ENCODE measurements around the gene CASTOR1.

CASTOR1 gene

DNA sequence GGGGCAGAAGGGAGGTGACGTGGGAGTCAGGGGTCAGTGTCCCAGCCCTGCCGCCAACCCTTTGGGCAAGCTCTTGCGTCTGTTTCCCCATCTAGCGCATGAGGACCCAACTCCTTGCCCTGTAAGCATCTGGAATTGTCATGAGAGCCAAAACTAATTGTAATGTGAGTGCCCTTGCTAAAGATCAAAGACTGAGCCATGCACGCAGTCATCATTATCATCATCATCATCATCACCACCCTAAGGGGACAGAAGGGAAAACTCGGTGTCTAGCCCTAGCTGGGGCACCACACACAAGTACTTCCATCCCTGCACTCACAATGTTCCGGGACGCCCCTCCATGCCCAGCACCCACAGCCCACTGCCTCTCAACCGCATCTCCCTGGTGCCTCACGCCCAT is 45.2 kb downstream of the CASTOR1 start:
- no peak for DNase-seq

DNA sequence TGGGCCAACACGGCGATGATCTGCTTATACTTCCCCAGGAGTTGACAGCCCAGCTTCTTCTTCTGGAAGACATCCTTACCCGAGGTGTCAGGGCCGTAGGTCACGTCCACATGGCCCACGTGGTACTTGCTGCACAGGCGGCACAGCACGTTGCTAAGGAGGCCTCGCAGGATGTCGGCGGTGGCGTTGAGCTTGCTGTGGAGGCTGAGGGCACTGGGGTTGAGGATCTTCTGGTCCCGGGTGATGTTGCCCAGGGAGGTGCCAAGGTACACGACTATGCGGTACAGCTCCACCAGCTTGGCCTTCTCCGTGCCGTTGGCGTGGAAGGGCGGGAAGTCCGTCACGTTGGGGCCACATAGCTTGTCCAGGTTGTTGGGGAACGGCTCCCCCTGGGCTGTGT is 45.6 kb downstream of the CASTOR1 start:
- DNase-seq, result no peak

DNA sequence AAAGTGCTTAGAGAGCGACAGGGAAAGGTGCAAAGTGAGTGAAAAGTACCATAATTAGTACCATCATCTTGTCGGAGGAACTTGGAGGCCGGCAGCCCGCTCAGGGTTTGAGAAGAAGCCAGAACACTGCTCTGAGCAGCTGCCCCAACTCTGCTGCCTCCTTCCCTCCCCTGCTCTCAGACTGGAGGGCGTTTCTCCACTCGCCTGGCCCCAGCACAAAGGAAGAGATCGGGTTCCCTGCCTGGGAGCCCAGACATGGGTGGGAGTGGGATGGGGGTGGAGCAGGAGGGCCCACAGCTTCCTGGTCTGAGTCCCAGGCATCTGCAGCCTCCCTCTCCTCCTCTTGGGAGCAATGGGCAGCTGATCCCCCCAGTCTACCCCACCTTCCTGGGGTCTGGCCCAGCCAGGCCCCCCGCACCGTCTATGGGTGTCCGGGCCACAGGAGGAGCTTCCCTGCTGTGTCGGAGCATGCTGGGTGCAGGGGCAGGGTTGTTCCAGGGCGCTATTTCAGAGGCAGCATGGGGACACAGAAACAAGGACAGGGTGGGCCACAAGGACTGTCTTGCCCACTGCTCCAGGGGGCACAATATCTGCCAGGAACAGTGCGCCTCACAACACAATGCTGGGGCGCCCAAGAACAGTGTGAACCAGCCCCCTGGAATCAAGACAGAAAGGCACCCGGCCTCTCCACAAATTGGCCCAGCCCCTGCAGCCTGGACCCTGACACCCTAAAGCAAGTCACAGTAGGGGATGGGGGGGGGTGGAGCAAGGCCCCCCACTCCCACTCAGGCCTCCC is 47.5 kb downstream of the CASTOR1 start:
- no peak for DNase-seq

DNA sequence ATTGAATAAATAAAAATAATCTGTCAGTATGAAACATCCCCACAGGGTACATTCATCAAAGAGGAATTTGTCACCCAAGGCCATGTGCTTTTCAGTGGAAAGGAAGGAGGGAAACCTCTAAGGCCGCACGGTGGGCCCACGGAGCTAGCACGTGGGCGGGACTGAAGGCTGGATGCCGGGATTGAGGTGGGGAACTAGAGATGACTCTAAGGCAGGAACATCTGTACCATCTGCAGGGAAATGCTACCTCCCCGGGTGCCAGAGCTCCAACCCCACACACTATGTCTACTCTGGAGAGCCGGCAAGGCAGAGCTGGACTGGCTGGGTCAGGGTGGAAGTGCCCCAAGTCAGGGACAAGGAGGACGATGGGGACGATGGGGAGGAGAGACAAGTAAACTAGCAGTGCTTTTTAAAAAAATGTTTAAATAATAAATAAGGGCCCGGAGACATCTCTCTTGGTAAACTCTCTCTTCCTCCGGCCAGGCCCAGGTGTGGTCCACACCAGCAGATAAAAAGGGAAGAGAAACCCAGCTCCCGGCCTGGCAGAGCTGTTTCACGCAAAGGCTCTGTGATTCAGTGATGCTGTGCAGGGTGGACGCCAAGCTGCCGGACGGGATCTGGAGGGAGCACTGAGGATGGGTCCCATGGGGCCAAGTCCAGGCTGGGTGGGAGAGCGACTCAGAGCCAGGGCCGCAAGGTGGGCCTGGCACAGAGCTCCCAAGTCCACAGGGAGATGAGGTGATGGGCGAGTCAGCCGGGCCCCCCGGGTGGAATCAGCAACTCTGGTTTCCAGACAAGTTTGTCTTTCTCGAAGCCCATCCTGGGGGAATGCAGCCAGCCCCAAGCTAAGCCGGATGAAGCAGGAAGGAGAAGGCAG is 48.5 kb downstream of the CASTOR1 start:
- DNase-seq, result no peak

DNA sequence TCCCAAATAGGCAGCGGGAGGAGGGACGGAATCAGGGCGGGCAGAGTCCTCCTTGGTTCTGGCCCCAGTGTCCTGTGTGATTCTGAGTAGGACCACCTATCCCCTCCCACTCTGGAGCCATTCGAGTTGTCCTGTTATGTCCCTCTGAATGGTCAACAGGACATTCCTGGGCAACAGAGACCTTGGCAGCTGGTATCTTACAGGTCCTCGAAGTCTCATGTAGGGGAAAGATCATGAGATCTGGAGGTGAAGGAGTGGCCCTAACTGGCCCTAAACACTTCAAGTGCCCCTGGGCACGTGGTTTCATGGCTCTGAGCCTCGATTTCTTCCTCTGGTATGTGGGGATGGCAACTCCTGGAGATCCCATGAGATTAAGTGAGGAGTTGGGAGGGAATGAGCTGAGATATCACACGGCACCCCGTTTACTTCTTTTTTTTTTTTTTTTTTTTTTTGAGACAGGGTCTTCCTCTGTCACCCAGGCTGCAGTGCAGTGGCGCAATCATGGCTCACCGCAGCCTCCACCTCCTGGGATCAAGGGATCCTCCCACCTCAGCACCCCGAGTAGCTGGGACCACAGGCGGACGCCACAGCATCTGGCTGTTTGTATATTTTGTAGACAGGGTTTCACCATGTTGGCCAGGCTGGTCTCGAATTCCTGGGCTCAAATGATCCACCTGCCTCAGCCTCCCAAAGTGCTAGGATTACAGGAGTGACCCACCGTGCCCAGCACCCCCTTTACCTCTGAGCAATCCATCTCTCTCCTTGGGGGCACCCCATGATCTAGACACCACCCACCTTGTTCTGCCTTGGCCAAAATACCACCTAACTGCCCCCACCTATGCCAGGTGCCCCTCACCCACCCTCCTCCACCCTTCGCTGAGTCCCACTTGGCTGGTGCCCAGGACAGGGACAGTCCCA is 49.6 kb downstream of the CASTOR1 start:
- no peak for DNase-seq

DNA sequence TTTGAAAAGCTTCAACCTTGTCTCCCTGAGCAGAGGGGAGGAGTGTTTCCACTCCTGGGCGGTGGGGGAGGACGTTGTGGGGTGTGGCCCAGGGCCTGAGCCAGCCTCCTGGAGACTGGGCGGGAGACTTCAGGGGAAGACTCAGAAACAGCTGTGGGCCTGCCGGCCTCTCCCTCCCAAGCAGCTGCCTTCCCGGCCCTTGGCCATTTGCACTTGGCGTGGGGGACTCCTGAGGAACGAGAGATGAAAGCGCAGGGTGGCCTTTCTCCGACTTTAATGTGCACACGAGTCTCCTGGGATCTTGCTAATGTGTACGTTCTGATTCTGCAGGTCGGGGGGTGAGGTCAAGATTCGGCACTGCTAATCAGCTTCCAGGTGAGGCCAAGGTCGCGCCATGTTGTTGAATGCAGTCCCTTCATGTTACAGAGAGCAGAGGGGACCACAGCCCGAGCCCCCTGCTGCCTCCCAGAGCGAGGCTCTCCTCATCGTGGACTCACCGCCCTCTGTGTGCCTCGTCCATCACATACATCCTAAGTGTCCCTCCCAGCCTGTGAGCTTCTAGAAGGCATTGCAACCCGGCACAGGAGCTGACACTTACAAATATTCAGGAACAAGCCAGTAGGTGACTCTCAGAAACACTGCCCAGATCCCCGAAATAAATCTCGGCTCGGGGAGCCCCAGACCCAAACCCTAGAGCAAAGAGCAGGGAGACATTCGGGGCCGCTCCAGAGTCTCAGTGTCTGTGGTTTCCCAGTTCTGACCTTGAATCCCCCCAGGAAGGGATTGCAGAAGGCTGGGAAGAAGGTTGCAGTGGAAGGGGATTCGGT is 50.4 kb downstream of the CASTOR1 start:
- DNase-seq, result no peak

DNA sequence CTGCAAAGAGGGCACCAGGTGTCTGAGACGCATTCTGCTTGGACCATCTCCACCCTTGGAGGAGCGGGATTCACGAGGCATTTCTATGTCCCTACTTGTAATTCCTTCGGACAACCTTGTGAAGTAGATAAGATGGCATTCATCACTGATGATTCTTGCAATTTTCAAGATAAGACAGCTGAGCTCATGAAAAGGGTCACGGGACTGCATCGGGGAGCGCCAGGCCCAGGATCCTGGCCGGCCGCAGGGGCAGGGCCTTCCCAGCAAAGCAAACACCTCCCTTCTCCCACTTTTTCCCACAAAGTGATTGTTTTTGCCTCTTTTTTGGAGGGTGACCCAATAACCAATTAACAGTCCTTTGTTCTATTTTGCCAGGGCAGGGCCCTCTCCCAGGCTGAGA is 51.2 kb downstream of the CASTOR1 start:
- DNase-seq, result no peak

DNA sequence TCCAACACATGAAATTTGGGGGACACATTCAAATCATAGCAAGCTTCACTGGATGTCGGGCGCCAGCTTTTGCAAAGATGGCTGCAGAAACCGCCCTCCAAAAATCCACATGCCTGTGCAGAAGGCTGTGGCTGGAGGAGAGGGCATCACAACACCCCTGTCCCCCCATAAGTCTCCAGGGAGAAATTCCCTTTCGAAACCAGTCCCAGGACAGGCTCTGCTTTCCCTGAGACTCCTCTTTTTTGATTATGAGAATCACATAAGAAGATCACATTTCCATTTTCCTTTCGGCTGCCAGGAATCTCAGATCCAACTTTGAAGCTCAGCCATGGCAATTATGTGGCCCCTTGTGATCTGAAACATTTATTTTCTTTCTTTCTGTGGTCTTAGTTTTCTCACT is 52.4 kb downstream of the CASTOR1 start:
- DNase-seq, result no peak

DNA sequence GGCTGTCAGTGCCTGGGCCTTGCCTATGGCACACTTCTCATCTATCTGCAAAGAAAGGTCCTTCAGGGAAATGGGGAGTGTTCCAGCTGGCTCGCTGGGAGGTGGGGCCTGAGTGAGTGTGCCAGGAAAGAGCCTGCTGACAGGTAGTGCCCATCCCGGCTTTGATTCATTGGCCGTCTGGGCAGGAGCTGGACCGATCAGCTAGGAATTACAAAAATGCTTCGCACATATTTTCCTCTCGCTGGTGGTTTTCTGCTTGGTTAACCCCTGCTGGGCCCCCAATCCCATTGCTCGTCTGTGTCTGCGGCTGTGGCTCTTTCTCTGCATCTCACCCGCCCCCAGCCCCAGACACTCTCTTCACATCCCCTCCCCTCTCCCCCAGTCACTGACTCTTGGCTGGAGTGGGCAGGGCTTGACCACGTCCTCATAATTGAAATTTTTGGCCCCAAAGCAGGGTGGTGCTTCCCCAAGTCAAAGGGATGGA is 53.6 kb downstream of the CASTOR1 start:
- DNase-seq, result no peak

Data from NCI-H146 (cell line).